NT2/D1 (cell line): ENCODE data around the gene DAP3.
"Not testable (repeated sequence)": the region's sequence is repeated elsewhere in the genome, so short reads cannot be mapped to it uniquely, and the experiment has no call there.

Source experiments
- DNase-seq: peaks from one replicate; pipeline ENCODE4 v3.0.0-alpha.2; 2011; ENCODE audit warnings: low read depth, low spot score
- H3K27me3 ChIP-seq: 2 replicates; pipeline ENCODE4 v1.6.0; 2011; ENCODE audit warnings: mild to moderate bottlenecking; ENCODE audit not compliant: insufficient read length, insufficient read depth
- H3K36me3 ChIP-seq: 2 replicates; pipeline ENCODE4 v1.6.1; 2011; ENCODE audit warnings: mild to moderate bottlenecking, low read length, mixed read lengths; ENCODE audit not compliant: insufficient read depth, insufficient read length
- H3K4me1 ChIP-seq: 2 replicates; pipeline ENCODE4 v1.5.1; 2011; ENCODE audit not compliant: insufficient read depth, insufficient read length
- H3K4me3 ChIP-seq: 2 replicates; pipeline ENCODE4 v1.5.1; 2011; ENCODE audit warnings: low read depth; ENCODE audit not compliant: insufficient read length
- H3K9ac ChIP-seq: 2 replicates; pipeline ENCODE4 v1.6.0; 2011; ENCODE audit warnings: low read depth; ENCODE audit not compliant: insufficient read length
- H3K9me3 ChIP-seq: 2 replicates; pipeline ENCODE4 v1.5.1; 2011; ENCODE audit warnings: mild to moderate bottlenecking, low read length; ENCODE audit not compliant: insufficient read depth
- SUZ12 ChIP-seq: IDR thresholded peaks from 2 replicates; pipeline ENCODE4 v1.6.1; 2011; ENCODE audit not compliant: insufficient read length, insufficient read depth; ENCODE audit errors: extremely low read depth
- YY1 ChIP-seq: IDR thresholded peaks from 2 replicates; pipeline ENCODE4 v1.6.1; 2011; ENCODE audit not compliant: insufficient read length, insufficient read depth
- ZNF274 ChIP-seq: IDR thresholded peaks from 2 replicates; pipeline ENCODE4 v1.6.1; 2011; ENCODE audit warnings: mild to moderate bottlenecking, low read depth, low read length

DAP3 gene

DNA sequence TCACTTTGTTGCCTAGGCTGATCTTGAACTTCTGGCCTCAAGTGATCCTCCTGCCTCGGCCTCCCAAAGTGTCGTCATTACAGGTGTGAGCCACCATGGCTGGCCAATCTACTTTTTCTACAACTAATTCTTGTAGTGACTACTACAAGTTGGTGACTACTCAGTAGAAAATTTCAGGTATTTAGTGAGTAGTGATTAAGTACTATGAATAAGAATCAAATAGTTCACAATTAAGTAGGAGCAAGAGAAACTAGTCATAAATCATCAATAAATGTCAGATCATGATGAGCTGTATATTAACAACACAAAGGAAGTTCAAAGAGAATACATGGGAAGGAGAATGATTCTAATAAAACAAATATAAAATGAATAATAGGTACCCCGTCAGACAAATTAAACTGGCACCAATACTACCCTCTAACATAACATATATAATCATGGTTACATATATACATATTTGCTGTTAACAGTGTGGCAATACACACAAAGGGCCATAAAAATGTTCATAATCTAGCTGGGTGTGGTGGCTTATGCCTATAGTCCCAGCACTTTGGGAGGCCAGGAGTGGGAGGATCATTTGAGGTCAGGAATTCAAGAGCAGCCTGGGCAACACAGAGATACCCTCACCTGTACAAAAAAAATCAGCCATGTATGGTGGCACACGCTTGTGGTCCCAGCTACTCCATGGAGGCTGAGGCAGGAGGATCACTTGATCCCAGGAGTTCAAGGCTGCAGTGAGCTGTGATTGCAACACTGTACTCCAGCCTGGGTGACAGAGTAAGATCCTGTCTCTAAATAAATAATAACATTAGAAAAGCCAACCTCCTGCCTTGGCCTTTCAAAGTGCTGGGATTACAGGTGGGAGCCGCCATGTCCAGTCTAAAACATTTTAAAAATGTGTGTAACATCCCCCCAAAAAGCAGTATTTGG, 19.4 kb upstream of the DAP3 start:
- Histone ChIP-seq H3K9ac (no peak overlapping the region), H3K4me3 (no peak overlapping the region), H3K27me3 (no peaks in the 10 kb centered on the region), H3K36me3 (peaks cover 91% of the 10 kb centered on the region), H3K4me1 (no peaks in the 10 kb centered on the region), H3K9me3 (no peaks in the 10 kb centered on the region)
- DNase-seq, result no peak
- TF ChIP-seq ZNF274, result no peak
- TF ChIP-seq SUZ12, result no peak
- TF ChIP-seq YY1, result no peak

DNA sequence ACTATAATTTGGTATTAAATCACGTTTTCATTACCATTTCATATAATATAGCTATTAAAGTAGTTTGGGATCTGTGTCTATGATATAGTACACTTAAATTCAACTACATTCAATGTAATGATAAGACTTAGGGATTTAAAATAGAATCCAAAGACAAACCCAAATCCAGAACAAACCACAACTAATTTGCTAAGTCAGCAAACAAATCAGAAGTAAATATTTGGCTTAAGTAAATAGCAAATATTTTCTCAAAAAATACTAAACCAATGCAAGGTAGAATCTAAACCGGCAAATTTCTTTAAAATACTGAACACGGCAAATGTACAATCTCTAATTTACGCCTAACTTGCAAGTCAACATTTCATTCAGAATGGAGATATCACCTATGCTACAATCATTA, 17.1 kb upstream of the DAP3 start:
- Histone ChIP-seq H3K36me3 (peaks cover 94% of the 10 kb centered on the region), H3K9ac (no peak overlapping the region), H3K4me3 (no peak overlapping the region), H3K4me1 (no peaks in the 10 kb centered on the region), H3K9me3 (no peaks in the 10 kb centered on the region), H3K27me3 (no peaks in the 10 kb centered on the region)
- DNase-seq, result no peak
- no peak for TF ChIP-seq SUZ12
- no peak for TF ChIP-seq YY1
- TF ChIP-seq ZNF274, result no peak

DNA sequence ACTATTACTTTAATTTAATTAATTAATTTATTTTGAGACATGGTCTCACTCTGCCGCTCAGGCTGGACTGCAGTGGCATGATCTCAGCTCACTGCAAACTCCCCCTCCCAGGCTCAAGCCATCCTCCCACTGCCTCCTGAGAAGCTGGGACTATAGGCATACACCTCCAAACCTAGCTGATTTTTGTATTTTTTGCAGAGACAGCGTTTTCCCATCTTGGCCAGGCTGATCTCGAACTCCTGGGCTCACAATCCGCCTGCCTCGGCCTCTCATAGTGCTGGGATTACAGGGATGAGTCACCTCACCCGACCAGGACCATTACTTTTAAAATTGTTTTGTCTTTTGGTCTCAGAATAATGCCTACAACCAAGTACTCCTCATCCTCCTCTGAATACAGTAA, 15.9 kb upstream of the DAP3 start:
- Histone ChIP-seq H3K9me3 (no peaks in the 10 kb centered on the region), H3K36me3 (peaks cover 94% of the 10 kb centered on the region), H3K4me3 (no peak overlapping the region), H3K4me1 (no peaks in the 10 kb centered on the region), H3K9ac (no peak overlapping the region), H3K27me3 (no peaks in the 10 kb centered on the region)
- TF ChIP-seq SUZ12 (no peak), YY1 (no peak), ZNF274 (no peak)
- DNase-seq, result no peak

DNA sequence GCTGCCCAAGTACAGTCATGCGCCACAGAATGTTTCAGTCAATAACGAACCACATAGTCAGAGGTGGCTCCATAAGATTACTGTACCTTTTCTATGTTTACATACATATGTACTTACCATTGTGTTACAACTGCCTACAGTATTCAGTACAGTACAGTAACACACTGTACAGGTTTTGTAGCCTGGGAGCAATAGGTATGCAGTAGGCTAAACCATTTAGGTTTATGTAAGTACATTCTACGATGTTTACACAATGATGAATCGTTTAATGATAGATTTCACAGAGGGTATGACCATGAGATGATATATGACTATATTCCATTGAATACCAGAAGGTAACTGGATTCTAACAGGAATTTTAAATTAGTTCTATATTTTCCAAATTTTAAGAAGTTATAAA, 10.9 kb upstream of the DAP3 start:
- no peak overlapping the region for H3K9ac ChIP-seq
- H3K27me3 ChIP-seq, result no peaks in the 10 kb centered on the region
- no peak for DNase-seq
- peaks cover 75% of the 10 kb centered on the region for H3K36me3 ChIP-seq
- H3K9me3 ChIP-seq, result no peaks in the 10 kb centered on the region
- no peak overlapping the region for H3K4me3 ChIP-seq
- H3K4me1 ChIP-seq, result no peaks in the 10 kb centered on the region
- TF ChIP-seq SUZ12 (no peak), YY1 (no peak), ZNF274 (no peak)

DNA sequence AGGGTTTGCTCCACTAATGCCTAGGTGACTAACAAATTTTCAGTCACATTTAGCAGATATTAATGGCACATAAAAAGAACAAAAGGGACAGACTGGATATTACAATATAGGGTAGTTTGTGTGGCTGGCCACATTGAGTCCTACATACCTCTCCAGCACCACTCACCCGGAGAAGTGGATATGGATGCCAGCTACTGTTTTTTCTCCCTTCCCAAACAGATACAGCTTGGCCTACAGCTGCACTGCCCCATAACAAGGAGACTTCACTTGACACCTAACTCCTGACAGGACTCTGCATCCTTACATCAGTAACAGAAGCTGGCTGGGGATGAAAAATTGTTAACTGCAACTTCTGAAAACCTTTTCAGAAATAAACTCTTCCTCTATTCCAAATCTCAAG, 9.9 kb upstream of the DAP3 start:
- not testable (repeated sequence) for H3K4me3 ChIP-seq, H3K4me1 ChIP-seq, H3K27me3 ChIP-seq, DNase-seq, H3K9me3 ChIP-seq, H3K9ac ChIP-seq
- peaks cover 72% of the 10 kb centered on the region for H3K36me3 ChIP-seq

DNA sequence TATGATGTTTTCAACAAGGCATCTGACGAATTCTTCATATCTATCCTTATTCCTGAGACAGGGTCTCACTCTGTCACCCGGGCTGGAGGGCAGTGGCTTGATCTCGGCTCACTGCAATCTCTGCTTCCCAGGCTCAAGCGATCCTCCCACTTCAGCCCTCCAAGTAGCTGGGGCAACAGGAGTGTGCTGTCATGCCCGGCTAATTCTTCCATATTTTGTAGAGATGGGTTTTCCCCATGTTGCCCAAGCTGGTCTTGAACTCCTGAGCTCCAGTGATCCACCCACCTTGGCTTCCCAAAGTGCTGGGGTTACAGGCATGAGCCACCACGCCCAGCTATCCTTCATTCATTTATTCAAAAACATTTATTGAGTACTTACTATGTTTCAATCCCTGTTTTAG, 8.4 kb upstream of the DAP3 start:
- Histone ChIP-seq H3K9ac (no peak overlapping the region), H3K4me3 (no peak overlapping the region), H3K9me3 (no peaks in the 10 kb centered on the region), H3K4me1 (no peaks in the 10 kb centered on the region), H3K36me3 (peaks cover 57% of the 10 kb centered on the region), H3K27me3 (no peaks in the 10 kb centered on the region)
- TF ChIP-seq YY1 (no peak), SUZ12 (no peak), ZNF274 (no peak)
- DNase-seq, result no peak

DNA sequence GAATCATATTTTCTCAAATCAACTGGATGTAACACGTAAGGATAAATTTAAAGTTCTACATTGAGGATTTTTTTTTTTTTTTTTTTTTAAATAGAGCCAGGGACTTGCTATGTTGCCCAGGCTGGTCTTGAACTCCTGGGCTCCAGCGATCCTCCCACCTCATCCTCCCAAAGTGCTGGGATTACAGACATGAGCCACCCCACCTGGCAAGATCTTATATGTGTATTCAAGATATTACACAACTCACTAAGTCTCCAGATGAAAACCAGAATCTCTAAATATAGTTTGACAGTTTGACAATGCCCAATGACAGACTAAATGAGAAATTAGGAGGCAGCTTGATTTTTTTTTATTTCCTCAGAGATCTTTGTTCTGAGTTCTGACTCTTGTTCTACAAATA, 7.1 kb upstream of the DAP3 start:
- Histone ChIP-seq H3K4me3 (no peak overlapping the region), H3K4me1 (no peaks in the 10 kb centered on the region), H3K36me3 (peaks cover 45% of the 10 kb centered on the region), H3K9ac (no peak overlapping the region), H3K9me3 (no peaks in the 10 kb centered on the region), H3K27me3 (no peaks in the 10 kb centered on the region)
- DNase-seq, result no peak
- TF ChIP-seq SUZ12 (no peak), YY1 (no peak), ZNF274 (no peak)

DNA sequence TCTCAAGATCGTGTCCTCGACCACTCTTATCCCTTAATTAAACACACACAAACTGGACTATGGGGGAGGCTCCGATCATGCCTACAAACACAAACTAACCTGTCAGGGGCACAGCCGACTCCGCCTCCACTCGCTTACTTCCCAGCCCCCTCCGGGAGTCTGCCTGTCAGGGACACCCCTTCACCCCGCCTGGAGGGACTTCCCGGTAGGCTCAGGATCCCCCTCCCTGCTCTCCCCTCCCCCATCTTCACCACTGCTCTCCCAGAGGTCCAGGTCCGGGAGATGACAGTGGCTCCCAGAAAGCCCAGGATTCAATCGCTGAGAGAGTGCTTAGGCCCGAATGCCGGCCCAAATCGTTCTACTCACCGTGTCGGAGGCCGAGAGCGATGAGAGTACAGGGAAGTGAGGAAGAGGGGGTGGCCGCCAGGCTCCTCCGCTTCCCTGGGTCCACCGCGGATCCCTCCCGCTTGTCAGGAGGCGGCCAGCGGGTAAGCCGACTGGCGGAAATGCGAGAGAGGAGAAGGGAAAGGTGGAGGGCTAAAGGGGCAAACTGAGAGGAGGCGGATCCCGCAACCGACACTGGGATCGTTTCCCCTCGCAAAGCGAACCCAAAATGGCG, 1.1 kb upstream of the DAP3 start:
- TF ChIP-seq YY1, result peak; percentile 74
- H3K27me3 ChIP-seq, H3K4me1 ChIP-seq: not testable (repeated sequence)
- Histone ChIP-seq H3K9ac (peak overlapping the region; percentile 100), H3K4me3 (peak overlapping the region; percentile 86), H3K9me3 (peaks cover 18% of the 10 kb centered on the region), H3K36me3 (peaks cover 35% of the 10 kb centered on the region)
- DNase-seq, result peak; percentile 42
